OCI-LY3 (cell line): Measurements from ENCODE around the gene LCE2A.

Source experiments
- H2AFZ ChIP-seq: fragments of 200-600, 300-600 bp; shearing (Covaris generic); 2 replicates; pipeline ENCODE4 v1.6.0; 2014; ENCODE audit warnings: antibody characterized with exemption, low read depth, low read length
- H3K27ac ChIP-seq: fragments of 200-600, 300-600 bp; sonication (generic); 2 replicates; pipeline ENCODE4 v1.5.1; 2014; ENCODE audit warnings: mild to moderate bottlenecking, low read length, moderate library complexity, mixed read lengths
- H3K27me3 ChIP-seq: fragments of 200-600, 300-600 bp; sonication (generic); 2 replicates; pipeline ENCODE4 v1.6.1; 2014; ENCODE audit warnings: low read depth, low read length, mixed read lengths
- H3K36me3 ChIP-seq: fragments of 200-600, 300-600 bp; sonication (generic); replicated peaks from 2 replicates; pipeline ENCODE3; 2014; ENCODE audit warnings: low read depth, low read length, mixed read lengths
- H3K4me1 ChIP-seq: fragments of 300-600, 200-600 bp; sonication (generic); 2 replicates; pipeline ENCODE4 v1.6.1; 2014; ENCODE audit warnings: low read length, mixed read lengths
- H3K4me2 ChIP-seq: fragments of 200-600, 300-600 bp; sonication (generic); 2 replicates; pipeline ENCODE4 v1.6.1; 2014; ENCODE audit warnings: low read length, mixed read lengths
- H3K4me3 ChIP-seq: fragments of 300-600, 200-600 bp; sonication (generic); 2 replicates; pipeline ENCODE4 v1.5.1; 2014; ENCODE audit warnings: antibody characterized with exemption, mild to moderate bottlenecking, low read length, moderate library complexity
- H3K79me2 ChIP-seq: fragments of 300-600, 200-600 bp; shearing (Covaris generic); 2 replicates; pipeline ENCODE4 v1.6.1; 2014; ENCODE audit warnings: mild to moderate bottlenecking, low read length, mixed read lengths
- H3K9ac ChIP-seq: fragments of 300-600, 200-600 bp; shearing (Covaris generic); 2 replicates; pipeline ENCODE4 v1.6.0; 2014; ENCODE audit warnings: mild to moderate bottlenecking, low read length, moderate library complexity
- H3K9me3 ChIP-seq: fragments of 200-600, 300-600 bp; shearing (Covaris generic); 2 replicates; pipeline ENCODE4 v1.6.1; 2014; ENCODE audit warnings: low read length, mixed read lengths; ENCODE audit not compliant: insufficient read depth
- H4K20me1 ChIP-seq: fragments of 200-600, 300-600 bp; sonication (generic); 2 replicates; pipeline ENCODE4 v1.6.1; 2016; ENCODE audit warnings: low read length, mixed read lengths; ENCODE audit not compliant: insufficient read depth
- CTCF ChIP-seq: fragments of 200-600, 300-600 bp; sonication (generic); IDR thresholded peaks from 2 replicates; pipeline ENCODE4 v1.5.1; 2014; ENCODE audit warnings: antibody characterized with exemption, low read length, low read depth
- EZH2phosphoT487 ChIP-seq: fragments of 200-600 bp; shearing (Covaris generic); IDR thresholded peaks from 2 replicates; pipeline ENCODE4 v1.6.1; 2018; ENCODE audit warnings: antibody characterized with exemption, mixed run types, low read depth

LCE2A gene

GRCh38 chr1:152699746-152700145, 1.6 kb downstream of the LCE2A start:
- no peaks in the 10 kb centered on the region for H3K9me3 ChIP-seq
- no peak overlapping the region for H3K4me3 ChIP-seq
- H3K27ac ChIP-seq, result no peak overlapping the region
- no peak overlapping the region for H3K9ac ChIP-seq
- no peaks in the 10 kb centered on the region for H3K4me1 ChIP-seq
- no peaks in the 10 kb centered on the region for H3K36me3 ChIP-seq
- H3K4me2 ChIP-seq, result no peak overlapping the region
- no peak overlapping the region for H2AFZ ChIP-seq
- no peak for TF ChIP-seq EZH2phosphoT487
- TF ChIP-seq CTCF, result no peak
- H3K27me3 ChIP-seq, result peaks cover 41% of the 10 kb centered on the region
- no peaks in the 10 kb centered on the region for H3K79me2 ChIP-seq
- H4K20me1 ChIP-seq, result no peaks in the 10 kb centered on the region

- H2AFZ ChIP-seq, result no peak within 1 kb of the TSS
- no peak within 1 kb of the TSS for H3K9ac ChIP-seq
- no peak within 1 kb of the TSS for H3K27ac ChIP-seq
- no peaks in the 10 kb centered on the region for H3K79me2 ChIP-seq
- H3K4me2 ChIP-seq, result no peak within 1 kb of the TSS
- no peak for TF ChIP-seq CTCF
- TF ChIP-seq EZH2phosphoT487, result no peak
- H3K9me3 ChIP-seq, result no peaks in the 10 kb centered on the region
- no peaks in the 10 kb centered on the region for H3K4me1 ChIP-seq
- no peak within 1 kb of the TSS for H3K4me3 ChIP-seq
- H3K36me3 ChIP-seq, result no peaks in the 10 kb centered on the region
- H3K27me3 ChIP-seq, result peaks cover 15% of the 10 kb centered on the region; the same call in 1 of the 2 replicates
- no peaks in the 10 kb centered on the region for H4K20me1 ChIP-seq
Measured at GRCh38 chr1:152707860-152708259, 9.7 kb downstream of the LCE2A start, which contains the start of gene LCE4A. Gene LCE4A, plus strand, starts transcription at chr1:152708160. Its CDS starts 916 bp downstream, at chr1:152709076.

GRCh38 chr1:152718238-152718637, 20.1 kb downstream of the LCE2A start:
- TF ChIP-seq CTCF, result no peak
- no peak for TF ChIP-seq EZH2phosphoT487
- peaks cover 33% of the 10 kb centered on the region for H3K27me3 ChIP-seq
- H3K79me2 ChIP-seq, result no peaks in the 10 kb centered on the region
- no peak overlapping the region for H3K4me3 ChIP-seq
- H2AFZ ChIP-seq, result no peak overlapping the region
- H3K36me3 ChIP-seq, result no peaks in the 10 kb centered on the region
- no peak overlapping the region for H3K9ac ChIP-seq
- H3K9me3 ChIP-seq, result no peaks in the 10 kb centered on the region
- no peaks in the 10 kb centered on the region for H3K4me1 ChIP-seq
- no peak overlapping the region for H3K4me2 ChIP-seq
- H3K27ac ChIP-seq, result no peak overlapping the region
- no peaks in the 10 kb centered on the region for H4K20me1 ChIP-seq

DNA sequence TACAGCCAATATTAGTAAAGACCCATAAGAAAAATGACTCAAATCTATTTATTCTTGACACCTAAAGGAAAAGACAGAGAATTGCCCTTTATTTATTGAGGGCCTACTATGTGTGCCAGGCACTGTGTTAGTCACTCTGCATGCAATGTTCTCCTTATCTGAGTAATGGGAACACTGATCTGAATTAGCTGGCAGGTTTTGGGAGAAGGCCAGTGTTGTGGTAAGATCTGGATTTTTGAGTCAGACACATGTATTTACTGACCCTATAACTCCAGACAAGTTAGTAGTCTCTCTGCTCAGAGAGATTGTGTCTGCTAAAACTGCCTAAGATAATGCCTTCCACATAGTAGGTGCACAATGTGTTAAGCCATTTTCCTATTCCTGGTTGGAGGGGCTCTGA, 27.1 kb downstream of the LCE2A start:
- Histone ChIP-seq H3K4me1 (no peaks in the 10 kb centered on the region), H3K79me2 (no peaks in the 10 kb centered on the region), H3K9ac (no peak overlapping the region), H4K20me1 (no peaks in the 10 kb centered on the region), H3K27me3 (peaks cover 39% of the 10 kb centered on the region), H3K27ac (no peak overlapping the region), H2AFZ (no peak overlapping the region), H3K4me3 (no peak overlapping the region), H3K4me2 (no peak overlapping the region), H3K9me3 (no peaks in the 10 kb centered on the region), H3K36me3 (no peaks in the 10 kb centered on the region)
- TF ChIP-seq CTCF (no peak), EZH2phosphoT487 (no peak)
